ENCODE data around the gene ACP6.
A peak's percentile ranks its signal among the peaks of the same experiment; 100 is the strongest.

Gene ACP6

GRCh38 chr1:147598621-147599361 lies 71.5 kb downstream of the ACP6 start:
- Mint-ChIP-seq H3K27me3 (ENCODE audit: low read depth) (peaks cover 24% of the 10 kb centered on the region), H3K4me3 (peak overlapping the region; percentile 88), H3K4me1 (ENCODE audit: low read depth) (peaks cover 21% of the 10 kb centered on the region), H3K27ac (peak overlapping the region; percentile 82), H3K9me3 (no peaks in the 10 kb centered on the region), H3K36me3 (ENCODE audit: low read depth) (peaks cover 2% of the 10 kb centered on the region)

GRCh38 chr1:147597010-147597409 lies 73.3 kb downstream of the ACP6 start:
- Mint-ChIP-seq H3K27me3 (ENCODE audit: low read depth) (peaks cover 30% of the 10 kb centered on the region), H3K27ac (no peak overlapping the region), H3K4me3 (no peak overlapping the region), H3K36me3 (ENCODE audit: low read depth) (peaks cover 2% of the 10 kb centered on the region), H3K9me3 (no peaks in the 10 kb centered on the region), H3K4me1 (ENCODE audit: low read depth) (peaks cover 17% of the 10 kb centered on the region)
